KMS-11 (cell line): ENCODE data around the gene DBR1.

Experiments
- H2AFZ ChIP-seq: fragments of 200-600 bp; sonication (generic); 2 replicates; pipeline ENCODE4 v1.6.1; 2016; ENCODE audit warnings: antibody characterized with exemption, mixed run types, low read depth
- H3K27ac ChIP-seq: fragments of 200-600 bp; sonication (generic); 2 replicates; pipeline ENCODE4 v1.6.1; 2016; ENCODE audit warnings: mild to moderate bottlenecking, mixed run types
- H3K27me3 ChIP-seq: fragments of 200-600 bp; sonication (generic); 2 replicates; pipeline ENCODE4 v1.6.1; 2017; ENCODE audit warnings: mild to moderate bottlenecking, low read depth, mixed run types, moderate library complexity; ENCODE audit not compliant: insufficient read depth
- H3K36me3 ChIP-seq: fragments of 200-600 bp; sonication (generic); 2 replicates; pipeline ENCODE4 v1.6.1; 2017; ENCODE audit warnings: mild to moderate bottlenecking, mixed run types; ENCODE audit not compliant: insufficient read depth
- H3K4me1 ChIP-seq: fragments of 200-600 bp; sonication (generic); 2 replicates; pipeline ENCODE4 v1.6.1; 2016; ENCODE audit warnings: mild to moderate bottlenecking, low read depth, mixed run types; ENCODE audit not compliant: poor library complexity, severe bottlenecking
- H3K4me2 ChIP-seq: fragments of 200-600 bp; sonication (generic); 2 replicates; pipeline ENCODE4 v1.7.0; 2016; ENCODE audit warnings: mild to moderate bottlenecking, mixed run types
- H3K4me3 ChIP-seq: fragments of 200-600 bp; sonication (generic); IDR thresholded peaks from 2 replicates; pipeline ENCODE4 v1.6.1; 2017; ENCODE audit warnings: low read depth, low read length, mixed read lengths; ENCODE audit not compliant: insufficient read depth
- H3K79me2 ChIP-seq: fragments of 200-600 bp; sonication (generic); 2 replicates; pipeline ENCODE4 v1.6.1; 2016; ENCODE audit warnings: low read depth, mixed run types; ENCODE audit not compliant: insufficient read depth
- H3K9ac ChIP-seq: fragments of 200-600 bp; sonication (generic); 2 replicates; pipeline ENCODE4 v1.6.1; 2016; ENCODE audit warnings: mild to moderate bottlenecking, mixed run types
- H4K20me1 ChIP-seq: fragments of 200-600 bp; sonication (generic); 2 replicates; pipeline ENCODE4 v1.6.1; 2016; ENCODE audit warnings: mild to moderate bottlenecking, mixed run types; ENCODE audit not compliant: insufficient read depth
- TF ChIP-seq, protein P1 (sequence below): fragments of 200-600 bp; sonication (generic); conservative IDR thresholded peaks from 2 replicates; pipeline ENCODE4 v1.6.1; 2017; ENCODE audit warnings: low read depth, mild to moderate bottlenecking, antibody characterized with exemption, low read length, moderate library complexity, mixed read lengths

Gene DBR1

DNA sequence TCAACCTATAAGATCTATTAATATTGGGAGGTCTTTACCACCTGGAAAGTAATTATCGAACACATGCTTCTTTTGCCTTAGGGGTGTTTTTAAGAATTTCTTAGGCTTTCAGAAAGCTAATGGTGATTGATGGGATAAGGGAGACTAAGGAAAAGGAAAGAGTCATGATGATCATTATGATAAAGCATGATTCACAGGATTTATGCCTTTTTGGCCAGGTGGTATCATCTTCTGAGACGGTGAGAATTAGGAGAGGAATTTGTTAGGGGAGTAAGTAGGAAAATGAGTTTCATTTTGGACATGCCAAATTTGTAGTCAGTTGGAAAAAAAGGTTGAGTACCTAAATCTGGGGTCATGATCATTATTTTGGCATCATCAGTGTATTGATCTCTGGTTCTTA lies 21.3 kb upstream of the DBR1 start:
- Histone ChIP-seq H3K4me2 (no peak overlapping the region), H3K4me1 (peaks cover 19% of the 10 kb centered on the region), H3K79me2 (peaks cover 86% of the 10 kb centered on the region), H3K4me3 (no peak overlapping the region), H3K27me3 (no peaks in the 10 kb centered on the region), H2AFZ (no peak overlapping the region), H3K9ac (no peak overlapping the region), H4K20me1 (peaks cover 13% of the 10 kb centered on the region), H3K36me3 (no peaks in the 10 kb centered on the region), H3K27ac (no peak overlapping the region)
- TF ChIP-seq, protein P1, sequence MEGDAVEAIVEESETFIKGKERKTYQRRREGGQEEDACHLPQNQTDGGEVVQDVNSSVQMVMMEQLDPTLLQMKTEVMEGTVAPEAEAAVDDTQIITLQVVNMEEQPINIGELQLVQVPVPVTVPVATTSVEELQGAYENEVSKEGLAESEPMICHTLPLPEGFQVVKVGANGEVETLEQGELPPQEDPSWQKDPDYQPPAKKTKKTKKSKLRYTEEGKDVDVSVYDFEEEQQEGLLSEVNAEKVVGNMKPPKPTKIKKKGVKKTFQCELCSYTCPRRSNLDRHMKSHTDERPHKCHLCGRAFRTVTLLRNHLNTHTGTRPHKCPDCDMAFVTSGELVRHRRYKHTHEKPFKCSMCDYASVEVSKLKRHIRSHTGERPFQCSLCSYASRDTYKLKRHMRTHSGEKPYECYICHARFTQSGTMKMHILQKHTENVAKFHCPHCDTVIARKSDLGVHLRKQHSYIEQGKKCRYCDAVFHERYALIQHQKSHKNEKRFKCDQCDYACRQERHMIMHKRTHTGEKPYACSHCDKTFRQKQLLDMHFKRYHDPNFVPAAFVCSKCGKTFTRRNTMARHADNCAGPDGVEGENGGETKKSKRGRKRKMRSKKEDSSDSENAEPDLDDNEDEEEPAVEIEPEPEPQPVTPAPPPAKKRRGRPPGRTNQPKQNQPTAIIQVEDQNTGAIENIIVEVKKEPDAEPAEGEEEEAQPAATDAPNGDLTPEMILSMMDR = no peak

DNA sequence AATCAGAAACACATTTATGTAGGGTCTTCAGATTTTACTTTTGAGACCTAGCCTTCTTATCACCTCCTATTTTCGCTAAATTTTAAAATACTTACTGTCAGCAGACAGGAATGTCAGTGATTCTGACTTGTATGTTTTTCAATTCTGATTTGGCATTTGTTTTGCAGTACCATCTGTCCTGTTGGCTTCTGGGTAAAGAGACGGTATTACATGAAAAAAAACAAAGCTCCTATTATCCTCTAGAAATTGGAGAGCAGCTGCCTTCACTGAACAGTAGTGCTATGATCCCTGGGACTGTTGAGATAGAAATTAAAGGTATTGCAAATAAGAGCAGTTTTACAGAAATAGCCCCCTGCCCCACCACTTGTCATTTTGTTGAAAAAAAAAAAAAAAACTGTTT lies 20.8 kb upstream of the DBR1 start:
- TF ChIP-seq, protein P1 = no peak
- H3K9ac ChIP-seq = no peak overlapping the region

DNA sequence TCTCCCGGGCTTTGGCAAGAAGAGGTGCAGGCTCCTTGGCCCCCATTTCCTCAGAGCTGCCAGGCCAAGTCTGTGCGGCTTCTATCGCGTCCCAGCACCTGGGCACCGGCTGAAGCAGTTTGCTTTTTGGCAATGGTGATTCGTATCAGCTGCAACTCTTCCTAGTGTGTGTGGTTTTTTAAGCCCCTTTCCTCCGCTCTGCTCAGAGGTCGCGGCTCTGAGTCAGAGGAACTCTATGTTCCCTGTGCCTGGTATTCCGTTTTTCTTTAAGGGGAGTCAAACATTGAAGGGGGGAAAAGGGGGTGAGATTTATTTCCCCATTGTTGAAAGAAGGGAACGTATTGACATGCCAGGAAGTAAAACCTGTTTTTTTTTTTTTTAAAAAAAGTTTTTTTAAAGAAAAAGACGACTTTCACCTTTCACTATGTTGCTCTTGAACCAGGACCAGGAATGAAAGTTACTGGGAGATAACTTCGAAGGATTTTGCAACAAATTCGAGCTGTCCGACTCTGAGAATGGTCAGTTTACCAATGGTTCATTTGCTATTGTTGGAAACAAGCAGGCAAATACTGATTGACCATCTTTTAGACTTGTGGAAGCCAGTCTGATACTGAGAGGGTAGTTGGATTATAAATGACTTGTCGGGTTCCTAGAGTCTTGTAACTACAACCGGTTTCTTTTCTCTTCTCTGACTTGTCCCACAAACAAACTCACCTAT lies 13.5 kb upstream of the DBR1 start:
- peak overlapping the region; percentile 58 for H3K27ac ChIP-seq
- peaks cover 18% of the 10 kb centered on the region for H3K4me1 ChIP-seq

More for the DNA sequence above, 20.8 kb upstream of the DBR1 start:
- no peak overlapping the region for H3K27ac ChIP-seq
- no peaks in the 10 kb centered on the region for H3K36me3 ChIP-seq
- H2AFZ ChIP-seq = no peak overlapping the region
- H3K4me2 ChIP-seq = no peak overlapping the region
- no peak overlapping the region for H3K4me3 ChIP-seq
- peaks cover 13% of the 10 kb centered on the region for H4K20me1 ChIP-seq
- peaks cover 19% of the 10 kb centered on the region for H3K4me1 ChIP-seq
- peaks cover 86% of the 10 kb centered on the region for H3K79me2 ChIP-seq
- no peaks in the 10 kb centered on the region for H3K27me3 ChIP-seq

DNA sequence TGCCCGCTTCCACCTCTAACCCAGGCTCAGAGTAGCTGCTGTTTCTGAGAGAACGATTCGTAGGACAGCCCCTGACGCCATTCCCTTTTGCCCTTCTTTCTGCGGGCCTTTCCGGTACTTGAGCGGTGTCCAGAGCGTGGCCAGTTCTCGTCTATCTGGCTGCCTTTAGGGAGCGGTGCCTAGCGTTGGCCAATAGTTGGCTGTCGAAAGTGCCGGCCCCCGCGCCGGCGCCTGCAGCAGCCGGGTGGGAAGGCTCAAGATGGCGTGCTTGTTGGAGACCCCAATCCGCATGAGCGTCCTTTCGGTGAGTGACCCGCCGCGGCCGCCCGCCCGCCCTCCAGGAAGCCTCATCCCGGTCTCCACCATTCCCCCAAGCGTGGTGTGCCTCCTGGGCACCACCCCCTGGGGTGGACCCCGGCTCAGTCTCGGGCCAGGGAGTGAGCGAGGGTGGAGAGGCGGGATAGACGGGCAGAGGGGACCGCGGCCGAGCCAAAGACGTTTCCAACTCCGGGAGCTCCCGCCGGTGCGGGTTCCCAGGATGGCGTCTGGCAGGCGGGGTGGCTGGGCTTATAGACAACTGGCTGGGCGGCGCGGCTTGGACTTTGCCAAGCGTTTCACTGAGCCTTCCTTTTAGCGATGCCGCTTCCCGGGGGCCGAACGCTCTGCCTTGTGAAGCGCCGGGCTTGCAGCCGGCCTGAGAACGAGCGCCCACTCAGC lies 12.7 kb upstream of the DBR1 start, which contains the start of gene ARMC8:
Gene ARMC8 (plus strand): TSS at position 6 of the 717 bp plus-strand sequence. CDS start 254 bp downstream, at position 260.
- H4K20me1 ChIP-seq = no peaks in the 10 kb centered on the region
- peak within 1 kb of the TSS; percentile 64 for H3K4me2 ChIP-seq
- peak within 1 kb of the TSS; percentile 77 for H2AFZ ChIP-seq
- H3K4me3 ChIP-seq = peak within 1 kb of the TSS; percentile 89
- peaks cover 46% of the 10 kb centered on the region for H3K79me2 ChIP-seq
- H3K27ac ChIP-seq = peak within 1 kb of the TSS; percentile 58
- peak within 1 kb of the TSS; percentile 86 for H3K9ac ChIP-seq
- H3K27me3 ChIP-seq = no peaks in the 10 kb centered on the region
- TF ChIP-seq, protein P1 = no peak
- H3K4me1 ChIP-seq = peaks cover 18% of the 10 kb centered on the region
- no peaks in the 10 kb centered on the region for H3K36me3 ChIP-seq

More for the DNA sequence above, 13.5 kb upstream of the DBR1 start:
- H2AFZ ChIP-seq = peak overlapping the region; percentile 77
- no peaks in the 10 kb centered on the region for H3K36me3 ChIP-seq
- no peaks in the 10 kb centered on the region for H3K27me3 ChIP-seq
- H3K9ac ChIP-seq = peak overlapping the region; percentile 86
- no peaks in the 10 kb centered on the region for H4K20me1 ChIP-seq
- peak overlapping the region; percentile 89 for H3K4me3 ChIP-seq
- peak overlapping the region; percentile 64 for H3K4me2 ChIP-seq
- TF ChIP-seq, protein P1 = no peak
- H3K79me2 ChIP-seq = peaks cover 53% of the 10 kb centered on the region
